Left lung (tissue), 10 donors: ENCODE measurements around the gene LGI2. TPM values are rescaled to one million over a fixed set of nuclear protein-coding genes. Genes with fewer than 3 reads are reported as not detected.

ENCODE experiments used
- ATAC-seq: fragments of 200-7000 bp; cut with Tn5 transposase; one replicate; pipeline ENCODE4 v1.9.1; 2020; ENCODE audit warnings: moderate library complexity
- DNase-seq, 4 donors: peaks; one replicate each; pipeline ENCODE4 v3.0.0-alpha.2; 2013 to 2020
- H3K27ac ChIP-seq, 2 donors: fragments of 200-600 bp; sonication (generic) in 1 of 2; one replicate each; pipeline versions ENCODE4 v1.5.0 to v1.8.0; 2020 to 2021
- H3K27me3 ChIP-seq, 2 donors: fragments of 200-600 bp; sonication (generic) in 1 of 2; one replicate each; pipeline versions ENCODE4 v1.5.0 to v1.8.0; 2020 to 2021
- H3K36me3 ChIP-seq, 2 donors: fragments of 200-600 bp; sonication (generic) in 1 of 2; one replicate each; pipeline versions ENCODE4 v1.5.0 to v1.8.0; 2020 to 2021
- H3K4me1 ChIP-seq, 2 donors: fragments of 200-600 bp; one replicate each; pipeline ENCODE4 v1.8.0; 2021
- H3K4me3 ChIP-seq, 2 donors: fragments of 200-600 bp; sonication (generic) in 1 of 2; one replicate each; pipeline versions ENCODE4 v1.5.0 to v1.8.0; 2020 to 2021; ENCODE audit warnings: mild to moderate bottlenecking in 1 of 2
- H3K9me3 ChIP-seq, 2 donors: fragments of 200-600 bp; sonication (generic) in 1 of 2; one replicate each; pipeline versions ENCODE4 v1.5.0 to v1.8.0; 2020 to 2021
- intact Hi-C, 2 donors: fragments of 100-400 bp; cut with DNase I; formaldehyde crosslinking; loops; one replicate each; pipeline versions ENCODE4 v1.11.2 to v1.14.2; 2022
- polyA plus RNA-seq, 6 donors: library from polyadenylated mRNA; unstranded; fragments of 120-200 nt; gene quantifications; one replicate each; pipeline ENCODE4 v1.2.1, GENCODE V29; 2013; ENCODE audit not compliant: insufficient read length in 6 of 6
- total RNA-seq, 2 donors: library from RNA; stranded (reverse); fragmentation: NEBNext Ultra II Directional; extraction: Animal tissue kit (Norgen Biotek cat#: 25700); gene quantifications; one replicate each; pipeline ENCODE4 v1.2.1, GENCODE V29; 2021
- TF ChIP-seq, protein P1 (sequence below), 2 donors: fragments of 200-600 bp; sonication (generic) in 1 of 2; IDR thresholded peaks; one replicate each; pipeline versions ENCODE4 v1.5.0 to v1.8.0; 2021; ENCODE audit warnings: antibody characterized with exemption in 2 of 2
- donor health status: DM: no; HTN: yes; CAD: no.
- donor health status: DM: no; HTN: no; CAD: no.

The LGI2 gene
- total and polyA plus RNA-seq, 8 donors: 1.7 to 7.7 (median 4.7) TPM

DNA sequence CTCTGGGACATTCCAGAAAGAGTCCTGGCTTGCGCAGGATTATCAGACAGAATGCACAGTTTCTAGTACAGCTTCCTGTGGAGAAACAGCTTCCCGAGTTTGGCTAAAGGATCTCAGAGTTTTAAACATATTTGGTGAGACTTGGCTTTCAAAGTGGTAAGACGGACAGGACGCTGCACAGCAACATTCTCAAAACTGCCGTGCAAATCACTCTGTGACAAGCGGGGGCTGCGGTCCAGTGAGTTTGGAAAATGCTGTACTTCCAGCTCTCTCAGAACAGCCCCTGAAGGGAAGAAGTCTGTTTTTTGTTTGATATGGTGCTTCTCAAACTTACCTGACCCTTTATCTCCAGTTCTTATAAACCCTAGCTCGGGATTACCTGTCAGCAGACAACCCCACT, 18.1 kb downstream of the LGI2 start:
- Histone ChIP-seq H3K27me3 (no peaks in the 10 kb centered on the region), H3K36me3 (no peaks in the 10 kb centered on the region), H3K9me3 (no peaks in the 10 kb centered on the region), H3K27ac (no peak overlapping the region), H3K4me3 (no peak overlapping the region), H3K4me1 (peaks cover 0 to 7% of the 10 kb centered on the region in 2 donors)
- DNase-seq (no peak), ATAC-seq (no peak)
- intact Hi-C loops: no loop called here
- TF ChIP-seq, protein P1, sequence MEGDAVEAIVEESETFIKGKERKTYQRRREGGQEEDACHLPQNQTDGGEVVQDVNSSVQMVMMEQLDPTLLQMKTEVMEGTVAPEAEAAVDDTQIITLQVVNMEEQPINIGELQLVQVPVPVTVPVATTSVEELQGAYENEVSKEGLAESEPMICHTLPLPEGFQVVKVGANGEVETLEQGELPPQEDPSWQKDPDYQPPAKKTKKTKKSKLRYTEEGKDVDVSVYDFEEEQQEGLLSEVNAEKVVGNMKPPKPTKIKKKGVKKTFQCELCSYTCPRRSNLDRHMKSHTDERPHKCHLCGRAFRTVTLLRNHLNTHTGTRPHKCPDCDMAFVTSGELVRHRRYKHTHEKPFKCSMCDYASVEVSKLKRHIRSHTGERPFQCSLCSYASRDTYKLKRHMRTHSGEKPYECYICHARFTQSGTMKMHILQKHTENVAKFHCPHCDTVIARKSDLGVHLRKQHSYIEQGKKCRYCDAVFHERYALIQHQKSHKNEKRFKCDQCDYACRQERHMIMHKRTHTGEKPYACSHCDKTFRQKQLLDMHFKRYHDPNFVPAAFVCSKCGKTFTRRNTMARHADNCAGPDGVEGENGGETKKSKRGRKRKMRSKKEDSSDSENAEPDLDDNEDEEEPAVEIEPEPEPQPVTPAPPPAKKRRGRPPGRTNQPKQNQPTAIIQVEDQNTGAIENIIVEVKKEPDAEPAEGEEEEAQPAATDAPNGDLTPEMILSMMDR (IDR thresholded peaks at IDR 0.05): no peak

DNA sequence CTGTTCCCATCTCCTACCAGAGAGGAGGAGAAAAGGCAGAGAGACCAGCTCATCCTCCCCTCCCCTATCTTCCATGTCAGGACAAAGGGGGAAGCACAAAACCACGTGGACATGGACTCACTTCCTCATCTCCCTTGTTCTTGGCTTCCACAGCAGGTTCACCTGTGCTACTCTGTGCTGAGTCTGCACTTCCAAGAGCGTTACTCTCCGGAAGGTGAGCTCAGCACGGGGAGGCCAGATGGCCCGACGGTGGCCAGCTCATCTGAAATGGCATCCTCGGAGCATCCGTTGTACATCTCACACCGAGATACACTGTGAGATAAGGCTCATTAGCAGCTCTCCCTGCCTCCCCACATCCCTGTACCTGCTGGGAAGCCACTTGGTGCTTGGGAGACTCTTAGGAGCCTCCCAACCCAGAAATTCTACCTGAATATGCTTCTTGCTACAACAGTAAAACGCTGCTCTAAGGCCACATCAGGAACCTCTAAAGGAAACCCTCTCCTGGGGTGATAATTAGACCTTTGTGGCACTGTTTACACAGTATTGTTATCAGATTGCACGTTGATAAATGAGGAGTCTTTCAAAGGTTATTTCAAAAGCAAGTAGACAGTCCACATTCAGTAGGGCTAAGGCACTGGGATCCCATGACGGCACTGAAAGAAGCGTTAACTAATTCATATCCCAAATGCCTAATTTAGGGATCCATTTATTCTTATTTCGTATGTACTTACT, 19.4 kb downstream of the LGI2 start:
- Histone ChIP-seq H3K36me3 (no peaks in the 10 kb centered on the region), H3K27me3 (no peaks in the 10 kb centered on the region), H3K4me3 (no peak overlapping the region), H3K4me1 (peaks cover 0 to 7% of the 10 kb centered on the region in 2 donors), H3K9me3 (no peaks in the 10 kb centered on the region), H3K27ac (no peak overlapping the region)
- intact Hi-C loops: no loop called here
- TF ChIP-seq, protein P1 (IDR thresholded peaks at IDR 0.05): no peak
- ATAC-seq: no peak
- DNase-seq: no peak

DNA sequence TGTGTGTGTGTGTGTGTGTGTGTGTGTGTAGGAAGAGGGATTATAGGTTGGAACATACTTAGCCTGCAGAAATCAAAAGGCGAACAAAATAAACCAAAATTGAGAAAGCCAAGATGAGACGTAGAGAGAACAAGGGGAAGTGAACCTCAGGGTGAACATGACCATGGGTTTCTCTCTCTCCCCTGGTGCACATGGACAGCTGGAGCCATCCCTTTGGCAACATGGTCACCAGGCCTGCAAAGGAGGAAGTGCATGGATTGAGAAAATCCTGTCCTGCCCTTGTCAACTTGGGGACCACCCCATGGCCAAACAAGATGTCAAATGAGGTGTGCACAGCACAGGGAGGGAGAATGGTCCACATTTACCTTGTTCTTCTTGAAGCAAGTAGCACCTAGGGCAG, 23.1 kb downstream of the LGI2 start:
- Histone ChIP-seq H3K9me3 (no peaks in the 10 kb centered on the region), H3K36me3 (no peaks in the 10 kb centered on the region), H3K4me3 (no peak overlapping the region), H3K27ac (no peak overlapping the region), H3K4me1 (peaks cover 0 to 3% of the 10 kb centered on the region in 2 donors), H3K27me3 (no peaks in the 10 kb centered on the region)
- intact Hi-C loops: no loop called here
- ATAC-seq (no peak), DNase-seq (no peak)
- TF ChIP-seq, protein P1 (IDR thresholded peaks at IDR 0.05): no peak

DNA sequence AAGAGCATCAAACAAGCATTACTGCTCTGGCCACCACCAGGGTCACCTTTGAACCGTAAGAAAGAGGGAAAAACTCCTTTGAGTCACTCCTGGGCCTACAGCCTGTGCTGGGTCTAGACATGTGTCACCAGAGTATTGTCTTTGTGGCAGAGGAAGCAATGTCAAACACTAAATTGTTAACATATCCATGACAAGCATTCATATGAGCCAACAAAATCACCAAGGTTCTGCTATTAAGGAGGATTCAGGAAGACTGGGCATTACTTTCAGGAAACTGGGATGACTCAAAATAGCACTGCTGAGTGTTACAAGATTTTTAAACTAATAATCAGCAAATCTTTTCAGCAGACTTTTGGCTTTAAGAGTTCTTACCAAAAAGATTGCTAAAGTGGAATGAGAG, 28.1 kb downstream of the LGI2 start:
- TF ChIP-seq, protein P1 (IDR thresholded peaks at IDR 0.05): no peak
- intact Hi-C loops: no loop called here
- Histone ChIP-seq H3K27me3 (no peaks in the 10 kb centered on the region), H3K9me3 (no peaks in the 10 kb centered on the region), H3K36me3 (no peaks in the 10 kb centered on the region), H3K27ac (peak overlapping the region; percentile 3 to 17), H3K4me1 (peaks cover 3 to 4% of the 10 kb centered on the region in 2 donors), H3K4me3 (no peak overlapping the region)
- peak; percentile 50 for ATAC-seq
- DNase-seq: no peak

DNA sequence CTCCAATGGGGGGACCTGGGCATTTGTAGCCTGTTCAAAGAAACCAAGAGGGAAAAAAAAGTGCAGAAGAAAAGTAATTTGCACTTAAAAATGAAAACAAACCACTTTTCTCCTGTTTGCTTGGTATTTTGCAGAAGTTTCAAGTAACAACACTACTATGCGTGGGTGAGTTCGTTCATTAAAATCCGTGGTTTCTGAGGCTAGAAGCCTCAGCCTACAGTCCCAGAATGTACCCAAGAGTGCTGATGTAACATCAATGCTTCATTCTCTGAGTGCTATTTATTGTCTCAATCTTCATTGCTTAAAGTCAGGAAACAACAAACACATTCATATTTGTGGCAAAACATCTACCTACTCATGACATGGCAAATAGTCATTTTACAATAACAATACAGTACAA, 29.2 kb downstream of the LGI2 start:
- Histone ChIP-seq H3K9me3 (no peaks in the 10 kb centered on the region), H3K4me3 (no peak overlapping the region), H3K27ac (no peak overlapping the region), H3K36me3 (no peaks in the 10 kb centered on the region), H3K27me3 (no peaks in the 10 kb centered on the region), H3K4me1 (peaks cover 3 to 4% of the 10 kb centered on the region in 2 donors)
- ATAC-seq (peak; percentile 21), DNase-seq (no peak)
- intact Hi-C loops: no loop called here
- TF ChIP-seq, protein P1 (IDR thresholded peaks at IDR 0.05): no peak
